Epithelial cell of esophagus (primary cell): ENCODE measurements around the gene METTL14.
"Not testable (repeated sequence)": the region's sequence is repeated elsewhere in the genome, so short reads cannot be mapped to it uniquely, and the experiment has no call there.

Experiments
- DNase-seq: peaks from one replicate; pipeline ENCODE4 v3.0.0; 2010; ENCODE audit warnings: low read depth
- H3K4me3 ChIP-seq: 2 replicates; pipeline ENCODE4 v1.5.1; 2011; ENCODE audit warnings: mild to moderate bottlenecking, low read length, control low read depth
- TF ChIP-seq, protein P1 (sequence below): IDR thresholded peaks from 2 replicates; pipeline ENCODE4 v1.5.1; 2011; ENCODE audit warnings: low read depth, mild to moderate bottlenecking, low read length, control low read depth, inconsistent platforms; ENCODE audit not compliant: insufficient read depth; ENCODE audit errors: missing control alignments

The METTL14 gene

DNA sequence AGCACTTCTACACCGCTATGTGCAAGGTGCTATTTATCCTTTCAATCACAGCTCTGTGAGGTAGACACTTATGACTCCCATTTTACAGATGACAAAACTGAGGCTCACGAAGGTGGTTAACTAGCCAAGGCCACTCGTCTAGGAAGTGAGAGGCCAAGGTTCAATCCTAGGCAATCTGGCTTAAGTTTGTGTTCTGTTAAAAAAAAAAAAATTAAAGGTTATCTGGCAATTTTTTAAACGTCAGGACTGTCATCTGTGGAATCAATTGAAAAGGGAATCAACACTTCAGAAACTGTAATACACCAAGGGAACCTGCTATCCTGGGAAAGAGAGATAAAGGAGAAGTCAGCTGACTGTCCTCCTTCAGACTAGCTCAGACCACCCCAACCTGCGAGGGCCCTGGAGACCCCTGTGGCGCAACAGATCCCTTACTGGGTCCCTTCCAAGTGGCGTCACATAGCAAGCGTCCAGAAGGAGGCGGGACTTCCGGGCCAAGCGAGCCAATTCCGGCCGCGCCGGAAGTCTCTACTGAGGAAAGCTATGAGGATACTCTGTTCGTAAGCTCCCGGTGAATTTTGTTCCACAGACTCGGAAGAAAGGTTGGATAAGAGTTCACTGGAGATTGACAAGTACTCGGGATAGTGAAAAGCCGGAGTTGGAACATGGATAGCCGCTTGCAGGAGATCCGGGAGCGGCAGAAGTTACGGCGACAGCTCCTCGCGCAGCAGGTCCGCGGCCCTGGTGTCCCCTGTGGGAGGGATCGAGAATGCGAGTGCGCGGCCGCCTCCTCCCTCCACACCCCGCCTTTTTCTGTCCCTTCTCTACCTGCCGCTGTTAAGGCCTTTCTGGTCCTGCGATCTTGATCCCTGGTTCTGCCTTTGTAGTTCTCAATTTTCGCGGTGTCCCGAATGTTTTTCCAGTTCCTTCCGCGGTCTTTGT lies at the start of gene METTL14:
METTL14 (plus strand) TSS at position 520 of the 939 bp plus-strand sequence; CDS start at position 663, 143 bp downstream.
- TF ChIP-seq, protein P1, sequence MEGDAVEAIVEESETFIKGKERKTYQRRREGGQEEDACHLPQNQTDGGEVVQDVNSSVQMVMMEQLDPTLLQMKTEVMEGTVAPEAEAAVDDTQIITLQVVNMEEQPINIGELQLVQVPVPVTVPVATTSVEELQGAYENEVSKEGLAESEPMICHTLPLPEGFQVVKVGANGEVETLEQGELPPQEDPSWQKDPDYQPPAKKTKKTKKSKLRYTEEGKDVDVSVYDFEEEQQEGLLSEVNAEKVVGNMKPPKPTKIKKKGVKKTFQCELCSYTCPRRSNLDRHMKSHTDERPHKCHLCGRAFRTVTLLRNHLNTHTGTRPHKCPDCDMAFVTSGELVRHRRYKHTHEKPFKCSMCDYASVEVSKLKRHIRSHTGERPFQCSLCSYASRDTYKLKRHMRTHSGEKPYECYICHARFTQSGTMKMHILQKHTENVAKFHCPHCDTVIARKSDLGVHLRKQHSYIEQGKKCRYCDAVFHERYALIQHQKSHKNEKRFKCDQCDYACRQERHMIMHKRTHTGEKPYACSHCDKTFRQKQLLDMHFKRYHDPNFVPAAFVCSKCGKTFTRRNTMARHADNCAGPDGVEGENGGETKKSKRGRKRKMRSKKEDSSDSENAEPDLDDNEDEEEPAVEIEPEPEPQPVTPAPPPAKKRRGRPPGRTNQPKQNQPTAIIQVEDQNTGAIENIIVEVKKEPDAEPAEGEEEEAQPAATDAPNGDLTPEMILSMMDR, result no peak
- peak; percentile 92 for DNase-seq
- H3K4me3 ChIP-seq, result peak within 1 kb of the TSS; percentile 88

DNA sequence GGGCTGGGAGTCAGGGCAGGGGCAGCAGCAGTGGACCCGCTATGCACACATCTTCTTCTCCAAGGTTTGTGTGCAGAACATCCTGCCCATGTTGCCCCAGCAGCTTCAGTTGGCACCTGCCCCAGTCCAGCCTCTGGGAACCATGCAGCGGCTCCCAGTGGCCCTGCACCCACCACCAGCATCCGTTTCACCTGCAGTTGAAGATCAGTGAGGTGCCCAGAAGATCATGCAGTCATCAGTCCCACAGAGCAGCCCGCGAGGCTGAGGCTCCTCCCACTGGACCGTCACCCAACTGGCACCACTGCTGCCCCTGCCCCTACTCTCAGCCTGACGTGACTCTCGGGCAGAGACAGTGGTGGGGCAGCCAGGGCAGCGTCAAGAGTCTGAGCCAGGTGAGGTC lies 49.1 kb upstream of the METTL14 start:
- not testable (repeated sequence) for DNase-seq, H3K4me3 ChIP-seq

DNA sequence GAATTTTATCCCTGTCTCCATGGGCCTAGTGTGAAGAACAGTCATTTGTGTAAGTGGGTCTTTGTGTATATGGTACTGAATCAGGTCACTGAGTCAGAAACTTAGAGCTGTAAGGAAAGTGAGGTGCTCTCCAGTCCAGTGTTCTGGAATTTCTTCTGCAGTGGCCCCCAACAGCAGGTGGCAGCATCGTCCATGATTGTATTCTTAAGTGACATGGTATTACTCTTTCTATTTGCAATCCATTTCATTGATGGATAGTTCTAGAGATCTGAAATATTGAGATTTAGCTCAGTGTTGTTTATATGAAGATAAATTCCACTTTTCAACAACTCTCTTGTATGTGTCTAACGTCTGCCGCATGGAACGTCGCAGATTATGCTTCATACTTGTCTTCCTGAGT lies 20.5 kb upstream of the METTL14 start:
- TF ChIP-seq, protein P1, result peak; percentile 42
- DNase-seq, result peak; percentile 42
- H3K4me3 ChIP-seq, result not testable (repeated sequence)

DNA sequence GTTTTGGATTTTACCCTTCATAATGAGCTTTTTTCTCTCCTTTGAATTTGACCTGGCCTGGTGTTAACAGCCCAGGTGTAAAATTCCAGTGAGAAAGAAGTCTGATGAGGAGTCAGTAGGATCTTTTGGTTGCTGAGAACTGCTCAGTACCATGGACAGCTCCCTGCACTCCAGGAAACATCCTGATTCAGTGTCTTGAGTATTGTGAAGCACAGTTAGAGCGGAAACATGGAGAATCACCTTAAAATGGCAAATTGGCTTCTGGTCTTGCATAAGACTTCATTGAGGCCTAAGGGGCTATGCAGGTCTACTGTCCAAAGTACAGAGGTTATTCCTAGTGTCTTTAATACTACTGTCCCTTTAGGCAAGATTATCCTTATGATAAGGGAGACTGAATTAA lies 16.0 kb upstream of the METTL14 start:
- not testable (repeated sequence) for H3K4me3 ChIP-seq
- peak; percentile 83 for DNase-seq

DNA sequence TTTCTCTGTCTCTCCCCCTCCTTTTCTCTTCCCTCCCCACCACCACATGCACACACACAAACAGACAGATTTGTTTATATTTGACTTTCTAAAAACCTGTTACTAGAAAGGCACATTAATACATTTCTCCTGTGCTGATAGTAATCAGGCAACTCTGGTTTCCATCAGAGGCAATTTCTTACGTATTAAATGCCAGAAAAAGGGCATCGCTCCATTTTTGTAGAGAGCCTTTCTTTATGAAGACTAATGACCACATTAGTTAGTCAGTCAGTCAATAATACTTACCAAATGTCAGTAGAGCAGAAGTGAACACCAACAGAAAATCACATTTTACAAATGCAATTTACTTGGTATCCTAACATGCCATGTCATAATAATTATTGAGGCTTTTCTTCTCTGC lies 14.2 kb upstream of the METTL14 start:
- not testable (repeated sequence) for DNase-seq, H3K4me3 ChIP-seq

DNA sequence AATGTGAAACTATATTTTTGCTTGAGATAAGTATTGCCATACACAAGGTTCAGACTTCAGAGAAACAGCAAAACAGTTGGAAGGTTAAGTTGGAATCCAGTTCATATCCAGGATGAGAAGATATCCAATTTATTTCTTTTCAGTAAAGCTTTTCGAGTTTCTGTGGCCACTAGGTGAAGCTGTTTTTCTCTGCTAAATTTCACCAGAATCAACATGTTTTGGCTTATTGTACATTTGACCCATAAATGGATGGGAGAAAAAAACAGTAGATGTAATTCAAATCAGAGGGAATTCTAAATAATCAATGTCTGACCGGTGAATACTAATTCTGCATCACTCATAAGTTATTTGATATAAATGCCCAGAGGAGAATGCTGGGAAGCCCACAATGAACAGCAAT lies 9.1 kb upstream of the METTL14 start:
- TF ChIP-seq, protein P1, result no peak
- H3K4me3 ChIP-seq, result no peak overlapping the region
- DNase-seq, result no peak

DNA sequence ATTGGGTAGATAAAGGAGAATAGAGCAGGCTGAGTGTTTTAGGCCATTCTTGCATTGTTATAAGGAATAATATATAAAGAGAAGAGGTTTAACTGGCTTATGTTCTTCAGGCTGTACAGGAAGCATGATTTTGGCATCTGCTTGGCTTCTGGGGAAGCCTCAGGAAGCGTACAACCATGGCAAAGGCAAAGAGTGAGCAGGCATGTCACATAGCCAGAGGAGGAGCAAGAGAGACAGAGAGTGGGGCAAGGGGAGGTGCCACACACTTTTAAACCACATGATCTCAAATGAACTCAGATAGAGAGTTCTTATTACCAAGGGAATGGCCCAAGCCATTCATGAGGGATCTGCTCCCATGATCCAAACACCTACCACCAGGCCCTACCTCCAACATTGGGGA lies 4.4 kb upstream of the METTL14 start:
- H3K4me3 ChIP-seq, result no peak overlapping the region
- DNase-seq, result no peak
- TF ChIP-seq, protein P1, result no peak

DNA sequence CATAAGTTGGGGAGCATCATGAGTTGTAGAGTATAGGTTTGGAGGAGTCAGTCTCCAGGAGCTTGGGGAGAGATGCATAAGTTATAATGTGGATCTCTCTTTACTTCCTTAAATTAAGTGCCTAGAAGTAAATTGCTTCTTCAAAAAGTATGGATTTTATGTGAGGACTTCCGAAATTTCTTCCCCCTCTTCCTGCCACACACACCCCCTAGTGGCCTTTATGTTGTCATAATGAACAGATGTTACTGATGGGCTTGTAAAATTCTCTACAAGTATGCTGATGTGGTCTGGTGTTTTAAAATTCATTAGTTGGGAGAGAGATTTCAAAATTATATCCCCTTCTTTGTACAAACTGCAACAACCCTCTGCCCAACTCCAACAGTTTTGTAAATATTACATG lies 2.3 kb upstream of the METTL14 start:
- peak; percentile 38 for DNase-seq
- H3K4me3 ChIP-seq, result no peak overlapping the region
- TF ChIP-seq, protein P1, result peak; percentile 48
